Bronchial epithelial cell (primary cell): Measurements from ENCODE around the gene PTCRA. TPM values are rescaled to one million over a fixed set of nuclear protein-coding genes. Genes with fewer than 3 reads are reported as not detected.
"Not testable (repeated sequence)": the region's sequence is repeated elsewhere in the genome, so short reads cannot be mapped to it uniquely, and the experiment has no call there.

Source experiments
- DNase-seq: peaks from one replicate; pipeline ENCODE4 v3.0.0-alpha.2; 2010; ENCODE audit warnings: low read depth
- FAIRE-seq: peaks from 2 replicates; lab custom pipeline; 2011; peaks lifted over from hg19 to GRCh38; lab: Jason Lieb, UNC
- H3K27me3 ChIP-seq: 2 replicates; pipeline ENCODE4 v1.5.1; 2011; ENCODE audit warnings: low read length; ENCODE audit not compliant: control insufficient read depth, insufficient read depth
- H3K36me3 ChIP-seq: 2 replicates; pipeline ENCODE4 v1.5.1; 2011; ENCODE audit warnings: low read length; ENCODE audit not compliant: control insufficient read depth, insufficient read depth
- H3K4me3 ChIP-seq: 2 replicates; pipeline ENCODE4 v1.5.1; 2011; ENCODE audit warnings: mild to moderate bottlenecking, low read depth, low read length, control low read depth
- total RNA-seq: library from RNA; depleted of rRNA; stranded (reverse); fragments of >200 nt; gene quantifications from 2 replicates; pipeline ENCODE4 v1.2.1, GENCODE V29; 2014
- TF ChIP-seq, protein P1 (sequence below): IDR thresholded peaks from 2 replicates; pipeline ENCODE4 v1.5.1; 2011; ENCODE audit warnings: mild to moderate bottlenecking, moderate library complexity, low read length, control low read depth, inconsistent platforms; ENCODE audit not compliant: insufficient read depth, severe bottlenecking

Gene PTCRA
- total RNA-seq, 1 donor from 2014 or later = not detected

DNA sequence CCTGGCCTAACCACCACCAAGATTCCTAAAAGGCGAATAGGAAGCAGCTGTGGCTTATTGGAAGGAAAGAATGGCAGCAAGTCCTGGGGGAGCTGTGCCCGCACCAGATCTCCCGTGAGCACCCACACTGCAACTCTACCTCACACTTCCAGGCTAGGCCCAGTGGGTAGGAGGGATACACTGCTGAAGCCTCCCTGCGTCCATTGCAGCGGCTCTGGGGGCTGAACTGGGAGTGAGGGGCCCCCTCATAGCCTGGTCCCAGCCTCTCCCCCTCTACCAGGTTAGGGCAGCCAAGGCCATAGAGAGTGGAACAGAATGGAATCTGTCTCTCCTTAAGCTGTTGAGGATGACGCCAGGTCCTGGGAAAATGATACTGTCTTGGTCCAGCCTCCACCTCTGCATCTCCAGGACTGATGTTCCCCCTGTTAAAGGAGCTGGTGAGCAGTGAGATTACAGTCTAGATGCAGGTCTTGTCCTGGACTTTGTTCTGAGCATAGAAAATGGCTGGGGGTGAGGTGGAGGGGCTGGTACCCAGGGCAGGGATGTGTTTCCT lies 24.7 kb downstream of the PTCRA start:
- H3K27me3 ChIP-seq = no peaks in the 10 kb centered on the region
- H3K36me3 ChIP-seq = peaks cover 18% of the 10 kb centered on the region
- FAIRE-seq = no peak
- TF ChIP-seq, protein P1, sequence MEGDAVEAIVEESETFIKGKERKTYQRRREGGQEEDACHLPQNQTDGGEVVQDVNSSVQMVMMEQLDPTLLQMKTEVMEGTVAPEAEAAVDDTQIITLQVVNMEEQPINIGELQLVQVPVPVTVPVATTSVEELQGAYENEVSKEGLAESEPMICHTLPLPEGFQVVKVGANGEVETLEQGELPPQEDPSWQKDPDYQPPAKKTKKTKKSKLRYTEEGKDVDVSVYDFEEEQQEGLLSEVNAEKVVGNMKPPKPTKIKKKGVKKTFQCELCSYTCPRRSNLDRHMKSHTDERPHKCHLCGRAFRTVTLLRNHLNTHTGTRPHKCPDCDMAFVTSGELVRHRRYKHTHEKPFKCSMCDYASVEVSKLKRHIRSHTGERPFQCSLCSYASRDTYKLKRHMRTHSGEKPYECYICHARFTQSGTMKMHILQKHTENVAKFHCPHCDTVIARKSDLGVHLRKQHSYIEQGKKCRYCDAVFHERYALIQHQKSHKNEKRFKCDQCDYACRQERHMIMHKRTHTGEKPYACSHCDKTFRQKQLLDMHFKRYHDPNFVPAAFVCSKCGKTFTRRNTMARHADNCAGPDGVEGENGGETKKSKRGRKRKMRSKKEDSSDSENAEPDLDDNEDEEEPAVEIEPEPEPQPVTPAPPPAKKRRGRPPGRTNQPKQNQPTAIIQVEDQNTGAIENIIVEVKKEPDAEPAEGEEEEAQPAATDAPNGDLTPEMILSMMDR = no peak
- no peak overlapping the region for H3K4me3 ChIP-seq
- no peak for DNase-seq

DNA sequence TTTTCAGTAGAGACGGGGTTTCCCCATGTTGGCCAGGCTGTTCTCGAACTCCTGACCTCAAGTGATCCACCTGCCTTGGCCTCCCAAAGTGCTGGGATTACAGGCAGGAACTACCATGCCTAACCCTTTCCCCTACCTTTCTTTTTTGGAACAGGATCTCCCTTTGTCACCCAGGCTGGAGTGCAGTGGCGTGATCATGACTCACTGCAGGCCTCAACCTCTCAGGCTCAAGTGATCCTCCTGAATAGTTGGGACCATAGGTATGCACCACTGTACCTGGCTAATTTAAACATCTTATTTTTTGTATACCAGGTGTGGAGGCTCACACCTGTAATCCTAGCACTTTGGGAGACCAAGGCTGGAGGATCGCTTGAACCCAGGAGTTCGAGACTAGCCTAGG lies 25.5 kb downstream of the PTCRA start:
- H3K4me3 ChIP-seq, FAIRE-seq, H3K27me3 ChIP-seq: not testable (repeated sequence)
- H3K36me3 ChIP-seq = peaks cover 14% of the 10 kb centered on the region
- peak; percentile 30 for DNase-seq

GRCh38 chr6:42942444-42942843 lies 26.6 kb downstream of the PTCRA start:
- no peak overlapping the region for H3K4me3 ChIP-seq
- no peak for DNase-seq
- no peak for FAIRE-seq
- peaks cover 13% of the 10 kb centered on the region for H3K36me3 ChIP-seq
- H3K27me3 ChIP-seq = no peaks in the 10 kb centered on the region
- TF ChIP-seq, protein P1 = no peak

GRCh38 chr6:42947950-42948349 lies 32.1 kb downstream of the PTCRA start:
- FAIRE-seq (no peak), DNase-seq (no peak)
- TF ChIP-seq, protein P1 = no peak
- Histone ChIP-seq H3K4me3 (no peak overlapping the region), H3K36me3 (no peaks in the 10 kb centered on the region), H3K27me3 (no peaks in the 10 kb centered on the region)

DNA sequence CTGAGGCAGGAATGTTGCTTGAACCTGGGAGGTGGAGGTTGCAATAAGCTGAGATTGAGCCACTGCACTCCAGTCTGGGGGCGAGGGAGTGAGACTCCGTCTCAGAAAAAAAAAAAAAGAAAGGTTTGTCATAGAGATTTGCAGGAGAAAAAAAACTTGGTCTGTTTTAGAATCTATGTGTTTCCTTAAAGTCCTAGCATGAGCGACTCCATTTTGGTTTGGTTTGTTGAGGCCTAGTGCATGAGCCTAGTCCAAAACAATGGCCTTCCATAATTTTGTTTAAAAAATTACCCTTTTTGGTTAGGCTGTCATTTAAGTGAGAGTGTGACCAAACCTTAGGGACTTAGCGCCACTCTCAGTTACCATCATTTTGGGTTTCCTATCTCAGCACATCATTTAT lies 36.5 kb downstream of the PTCRA start:
- H3K36me3 ChIP-seq = no peaks in the 10 kb centered on the region
- TF ChIP-seq, protein P1 = no peak
- H3K4me3 ChIP-seq = no peak overlapping the region
- DNase-seq = no peak
- FAIRE-seq = no peak
- no peaks in the 10 kb centered on the region for H3K27me3 ChIP-seq

GRCh38 chr6:42954405-42954804 lies 38.6 kb downstream of the PTCRA start:
- not testable (repeated sequence) for FAIRE-seq, H3K36me3 ChIP-seq, H3K4me3 ChIP-seq, H3K27me3 ChIP-seq
- DNase-seq = peak; percentile 52

- Histone ChIP-seq H3K4me3 (no peak overlapping the region), H3K36me3 (peaks cover 4% of the 10 kb centered on the region), H3K27me3 (no peaks in the 10 kb centered on the region)
- FAIRE-seq = no peak
- TF ChIP-seq, protein P1 = no peak
- DNase-seq = no peak
Observed at GRCh38 chr6:42958125-42958524, 42.3 kb downstream of the PTCRA start.
